Measurements from ENCODE around the gene TARDBP.
A peak's percentile ranks its signal among the peaks of the same experiment; 100 is the strongest.
"Not testable (repeated sequence)": the region's sequence is repeated elsewhere in the genome, so short reads cannot be mapped to it uniquely, and the experiment has no call there.

Gene TARDBP

DNA sequence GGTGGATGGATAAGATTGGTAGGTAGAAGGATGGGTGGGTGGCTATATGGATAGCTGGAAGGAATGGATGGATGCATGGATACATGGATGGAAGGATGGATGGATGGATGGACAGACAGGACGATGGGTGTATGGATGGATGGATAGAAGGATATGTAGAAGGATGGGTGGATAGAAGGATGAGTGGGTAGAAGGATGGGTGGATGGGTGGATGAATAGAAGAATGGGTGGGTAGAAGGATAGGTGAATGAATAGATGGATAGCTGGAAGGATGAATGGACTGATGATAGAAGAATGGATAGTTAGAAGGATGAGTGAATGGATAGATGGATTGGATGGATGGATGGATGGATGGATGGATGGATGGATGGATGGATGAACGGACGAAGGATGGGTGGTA, 29.6 kb downstream of the TARDBP start:
- H3K27me3 Mint-ChIP-seq: no peaks in the 10 kb centered on the region
- no peak overlapping the region for H3K4me3 Mint-ChIP-seq
- no peaks in the 10 kb centered on the region for H3K9me3 Mint-ChIP-seq
- H3K4me1 Mint-ChIP-seq: no peaks in the 10 kb centered on the region
- no peak for ATAC-seq (replicated peaks)
- H3K27ac Mint-ChIP-seq: no peak overlapping the region
- H3K36me3 Mint-ChIP-seq: no peaks in the 10 kb centered on the region
- no peak for DNase-seq

DNA sequence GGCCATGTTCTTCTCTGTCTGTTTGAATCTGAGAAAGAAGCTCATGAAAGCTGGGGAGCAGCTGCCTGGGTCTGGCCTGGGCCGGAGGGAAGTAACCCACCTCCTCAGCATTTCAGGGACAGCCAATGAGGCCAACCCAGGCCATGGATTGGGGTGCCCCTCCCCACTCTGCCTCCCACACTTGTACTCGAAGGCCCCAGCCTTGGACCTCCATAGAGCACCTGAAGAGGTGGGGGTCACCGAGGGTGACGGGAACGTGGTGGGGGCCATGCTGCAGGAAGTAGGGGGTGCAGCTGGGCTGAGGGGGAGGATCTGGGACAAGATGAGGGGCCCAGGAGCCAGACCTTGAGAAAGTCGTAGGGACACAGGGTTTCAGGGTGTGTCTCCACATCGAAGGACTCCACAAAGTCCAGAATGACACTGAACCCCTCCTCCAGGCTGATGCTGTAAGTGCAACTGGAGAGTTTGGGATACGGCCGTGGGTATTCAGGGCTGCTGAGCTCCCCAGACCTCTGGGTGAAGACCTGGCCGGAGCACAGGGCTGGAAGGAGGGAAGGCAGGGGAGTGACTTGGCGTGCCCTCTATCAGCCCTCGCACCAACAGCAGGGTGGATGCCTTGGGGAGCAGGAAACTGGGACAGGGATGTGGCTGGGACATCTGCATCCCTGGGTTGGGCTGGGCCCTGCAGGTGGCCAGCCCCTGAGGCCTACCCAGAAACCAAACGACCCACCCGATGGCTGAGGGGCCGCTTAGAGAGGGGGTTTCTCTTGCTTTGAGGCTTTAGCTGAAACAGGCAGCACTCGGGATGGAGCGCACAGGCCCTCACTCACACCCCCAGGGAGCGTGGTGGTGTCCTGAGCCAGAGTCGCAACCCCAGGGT, 30.8 kb downstream of the TARDBP start:
- ATAC-seq (replicated peaks): no peak

DNA sequence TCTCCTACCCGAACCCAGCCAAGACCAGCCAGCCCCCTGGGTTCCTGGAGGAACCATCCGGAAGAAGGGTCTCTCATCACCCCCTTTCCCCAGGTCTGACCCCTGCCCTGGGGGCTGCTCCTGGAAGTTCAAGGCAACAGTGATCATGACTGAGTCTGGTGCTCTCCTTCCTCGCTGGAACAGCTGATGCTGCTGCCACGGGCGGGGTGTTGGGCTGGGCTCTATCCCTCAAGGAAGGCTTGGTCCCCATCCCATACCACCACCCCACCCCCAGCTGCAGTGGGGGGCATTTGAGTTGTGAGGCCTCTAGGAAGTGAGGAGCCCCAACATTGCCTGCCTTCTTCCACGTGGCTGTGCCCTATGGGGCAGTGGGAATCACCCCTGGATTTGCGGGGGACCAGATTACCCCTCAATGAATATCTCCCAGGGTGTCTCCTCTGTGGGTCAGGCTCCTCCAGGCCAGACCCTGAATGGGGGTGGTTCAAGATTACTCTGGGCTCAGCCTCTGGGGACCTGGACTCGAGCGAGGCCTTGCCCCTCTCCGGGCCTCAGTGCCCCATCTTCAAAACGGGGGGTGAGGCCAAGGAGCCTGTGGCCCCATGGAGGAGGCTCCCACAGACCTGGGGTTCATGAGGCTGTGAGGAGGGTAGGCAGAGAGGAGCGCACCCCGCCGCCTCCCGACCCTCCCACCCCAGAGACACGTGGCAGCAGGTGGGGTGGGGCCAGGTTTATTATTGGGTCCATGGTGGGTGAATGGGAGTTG, 31.8 kb downstream of the TARDBP start:
- Mint-ChIP-seq H3K36me3 (no peaks in the 10 kb centered on the region), H3K27ac (no peak overlapping the region), H3K27me3 (no peaks in the 10 kb centered on the region), H3K4me1 (no peaks in the 10 kb centered on the region), H3K9me3 (no peaks in the 10 kb centered on the region), H3K4me3 (no peak overlapping the region)
- no peak for DNase-seq
- no peak for ATAC-seq (replicated peaks)

More for the DNA sequence above, 30.8 kb downstream of the TARDBP start:
- Mint-ChIP-seq H3K9me3 (no peaks in the 10 kb centered on the region), H3K4me3 (no peak overlapping the region), H3K27ac (no peak overlapping the region), H3K27me3 (no peaks in the 10 kb centered on the region), H3K36me3 (no peaks in the 10 kb centered on the region), H3K4me1 (no peaks in the 10 kb centered on the region)
- no peak for DNase-seq

DNA sequence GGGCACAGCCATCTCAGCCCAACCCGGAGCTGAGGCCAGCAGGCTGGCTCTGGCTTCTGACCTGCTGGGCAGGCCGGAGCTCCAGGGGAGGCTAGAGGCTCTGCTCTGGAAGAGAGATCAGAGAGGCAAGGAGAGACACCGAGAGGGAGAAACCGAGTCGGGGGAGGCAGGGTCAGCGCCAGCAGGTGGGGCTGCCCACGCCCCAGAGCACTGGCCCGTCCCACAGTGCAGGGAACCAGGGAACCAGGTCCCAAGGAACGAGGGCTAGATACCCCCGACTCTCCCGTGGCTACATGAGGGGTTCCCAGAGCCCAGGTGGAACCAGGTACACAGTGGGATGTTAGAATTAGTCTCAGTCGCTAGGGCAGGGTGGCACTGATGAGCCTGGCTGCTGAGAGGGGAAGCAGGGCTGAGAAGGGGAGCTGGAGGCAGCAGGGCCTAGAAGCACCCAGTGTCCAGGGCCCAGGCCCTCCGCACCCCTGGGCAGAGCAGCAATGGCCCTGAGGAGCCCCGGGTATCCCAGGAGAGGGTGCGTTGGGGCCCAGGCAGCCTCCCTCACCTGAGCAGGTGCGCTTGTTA, 32.5 kb downstream of the TARDBP start:
- ATAC-seq (replicated peaks): no peak
- H3K4me3 Mint-ChIP-seq: no peak overlapping the region
- DNase-seq: no peak
- no peaks in the 10 kb centered on the region for H3K4me1 Mint-ChIP-seq
- H3K27ac Mint-ChIP-seq: no peak overlapping the region
- H3K27me3 Mint-ChIP-seq: no peaks in the 10 kb centered on the region
- no peaks in the 10 kb centered on the region for H3K9me3 Mint-ChIP-seq
- H3K36me3 Mint-ChIP-seq: no peaks in the 10 kb centered on the region

DNA sequence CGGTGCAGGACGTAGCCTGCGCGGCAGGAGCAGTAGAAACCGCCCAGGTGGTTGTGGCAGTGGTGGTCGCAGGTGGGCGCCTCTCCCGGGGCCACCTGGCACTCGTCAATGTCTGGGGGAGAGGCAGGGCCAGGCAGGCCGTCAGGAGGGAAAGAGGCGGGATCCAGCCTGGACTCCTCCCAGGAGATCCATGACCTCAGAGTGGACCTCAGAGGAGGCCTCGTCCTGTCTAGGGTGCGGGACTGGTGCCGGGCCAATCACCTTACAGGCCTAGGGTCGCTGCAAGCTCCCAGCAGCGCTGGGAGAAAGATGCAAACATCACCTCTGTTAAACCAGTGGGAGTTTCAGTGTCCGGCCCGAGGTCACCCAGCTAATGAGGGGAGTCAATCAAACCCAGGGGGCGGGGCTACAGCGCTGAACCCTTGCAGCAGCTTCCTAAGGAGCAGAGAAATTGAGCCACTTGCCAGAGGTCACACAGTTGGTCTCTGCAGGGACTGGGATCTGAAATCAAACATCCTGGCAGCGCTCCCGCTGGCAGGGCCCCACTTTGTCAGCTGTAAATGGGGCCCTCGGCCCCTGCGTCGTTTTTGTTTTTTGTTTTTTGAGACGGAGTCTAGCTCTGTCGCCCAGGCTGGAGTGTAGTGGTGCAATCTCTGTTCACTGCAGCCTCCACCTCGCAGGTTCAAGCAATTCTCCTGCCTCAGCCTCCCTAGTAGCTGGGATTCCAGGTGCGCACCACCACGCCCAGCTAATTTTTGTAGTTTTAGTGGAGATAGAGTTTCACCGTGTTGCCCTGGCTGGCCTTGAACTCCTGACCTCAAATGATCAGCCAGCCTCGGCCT, 33.2 kb downstream of the TARDBP start:
- Mint-ChIP-seq H3K36me3 (no peaks in the 10 kb centered on the region), H3K4me1 (no peaks in the 10 kb centered on the region), H3K9me3 (no peaks in the 10 kb centered on the region), H3K27me3 (no peaks in the 10 kb centered on the region), H3K4me3 (no peak overlapping the region), H3K27ac (no peak overlapping the region)
- DNase-seq (no peak), ATAC-seq (replicated peaks) (no peak)

DNA sequence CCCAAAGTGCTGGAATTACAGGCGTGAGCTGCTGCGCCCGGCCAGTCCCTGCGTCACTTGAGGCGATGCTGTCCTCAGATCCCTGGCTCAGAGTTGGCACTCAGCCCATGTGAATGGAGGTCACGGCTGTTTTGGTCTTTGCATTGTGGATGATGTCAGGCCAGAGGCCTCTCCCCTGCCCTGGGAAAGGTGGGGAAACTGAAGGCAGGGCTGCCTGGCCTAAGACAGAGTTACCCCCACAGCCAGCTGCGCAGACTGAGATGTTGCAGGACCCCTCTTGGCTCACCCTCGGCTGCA, 33.8 kb downstream of the TARDBP start:
- no peaks in the 10 kb centered on the region for H3K27me3 Mint-ChIP-seq
- H3K36me3 Mint-ChIP-seq: no peaks in the 10 kb centered on the region
- no peaks in the 10 kb centered on the region for H3K4me1 Mint-ChIP-seq
- ATAC-seq (replicated peaks) (no peak), DNase-seq (no peak)
- H3K9me3 Mint-ChIP-seq: no peaks in the 10 kb centered on the region
- no peak overlapping the region for H3K4me3 Mint-ChIP-seq
- no peak overlapping the region for H3K27ac Mint-ChIP-seq

DNA sequence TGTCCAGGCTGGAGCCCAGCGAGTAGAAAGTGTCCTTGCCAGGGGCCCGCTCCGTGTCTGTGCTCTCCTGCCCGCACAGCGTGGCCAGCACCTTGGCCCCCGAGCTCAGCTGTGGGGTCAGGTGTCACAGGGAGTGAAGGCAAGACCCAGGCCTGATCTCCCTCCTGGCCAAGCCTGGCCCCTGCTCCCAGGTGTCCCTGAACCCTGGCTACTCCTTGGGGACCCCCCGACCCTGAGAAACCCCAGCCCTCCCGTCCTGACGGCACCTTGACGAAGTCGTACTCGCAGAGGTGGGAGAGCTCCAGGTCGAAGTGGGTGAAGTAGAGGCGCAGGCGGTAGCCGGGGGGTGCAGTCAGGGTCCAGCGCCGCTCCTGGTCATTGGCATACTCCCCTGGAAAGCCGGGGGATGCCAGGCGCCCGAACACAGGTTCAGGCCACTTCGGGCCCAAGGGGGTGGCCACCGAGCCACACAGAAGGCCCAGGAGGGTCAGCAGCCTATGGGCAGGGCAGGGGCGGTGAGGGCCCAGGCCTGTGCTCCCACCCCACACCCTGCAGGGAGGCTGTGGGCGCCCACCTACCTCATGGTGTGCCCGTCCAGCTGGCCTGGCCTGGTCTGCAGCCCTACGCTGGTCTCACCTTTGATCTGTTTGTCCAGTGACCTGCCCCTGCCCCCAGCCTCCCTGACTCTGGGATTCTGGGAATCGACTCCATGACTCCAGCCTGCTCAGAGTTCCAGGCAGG, 34.3 kb downstream of the TARDBP start, which contains the start of gene MASP2:
MASP2 (minus strand) TSS at position 615 of the 741 bp plus-strand sequence; CDS start at position 583, 32 bp downstream.
- Mint-ChIP-seq H3K36me3 (no peaks in the 10 kb centered on the region), H3K27ac (no peak within 1 kb of the TSS), H3K4me3 (no peak within 1 kb of the TSS), H3K9me3 (no peaks in the 10 kb centered on the region), H3K4me1 (no peaks in the 10 kb centered on the region), H3K27me3 (no peaks in the 10 kb centered on the region)
- no peak for ATAC-seq (replicated peaks)
- no peak for DNase-seq

DNA sequence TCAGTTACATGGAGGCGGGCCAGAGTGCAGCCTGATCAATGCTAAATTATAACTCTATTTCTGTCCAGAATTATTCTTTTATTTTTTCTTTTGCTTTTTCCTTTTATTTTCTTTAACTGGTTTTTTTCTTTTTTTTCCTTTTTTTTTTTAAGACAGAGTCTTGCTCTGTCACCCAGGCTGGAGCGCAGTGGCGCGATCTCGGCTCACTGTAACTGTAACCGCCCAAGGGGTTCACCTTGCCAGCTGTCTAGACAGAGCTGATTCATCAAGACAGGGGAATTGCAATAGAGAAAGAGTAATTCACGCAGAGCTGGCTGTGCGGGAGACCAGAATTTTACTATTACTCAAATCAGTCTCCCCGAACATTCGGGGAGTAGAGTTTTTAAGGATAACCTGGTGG, 38.7 kb downstream of the TARDBP start:
- not testable (repeated sequence) for DNase-seq; H3K9me3 Mint-ChIP-seq; H3K27me3 Mint-ChIP-seq; ATAC-seq (replicated peaks); H3K4me3 Mint-ChIP-seq; H3K27ac Mint-ChIP-seq
- Mint-ChIP-seq H3K4me1 (peaks cover 5 to 14% of the 10 kb centered on the region in 2 donors), H3K36me3 (peaks cover 9 to 16% of the 10 kb centered on the region in 2 donors)

DNA sequence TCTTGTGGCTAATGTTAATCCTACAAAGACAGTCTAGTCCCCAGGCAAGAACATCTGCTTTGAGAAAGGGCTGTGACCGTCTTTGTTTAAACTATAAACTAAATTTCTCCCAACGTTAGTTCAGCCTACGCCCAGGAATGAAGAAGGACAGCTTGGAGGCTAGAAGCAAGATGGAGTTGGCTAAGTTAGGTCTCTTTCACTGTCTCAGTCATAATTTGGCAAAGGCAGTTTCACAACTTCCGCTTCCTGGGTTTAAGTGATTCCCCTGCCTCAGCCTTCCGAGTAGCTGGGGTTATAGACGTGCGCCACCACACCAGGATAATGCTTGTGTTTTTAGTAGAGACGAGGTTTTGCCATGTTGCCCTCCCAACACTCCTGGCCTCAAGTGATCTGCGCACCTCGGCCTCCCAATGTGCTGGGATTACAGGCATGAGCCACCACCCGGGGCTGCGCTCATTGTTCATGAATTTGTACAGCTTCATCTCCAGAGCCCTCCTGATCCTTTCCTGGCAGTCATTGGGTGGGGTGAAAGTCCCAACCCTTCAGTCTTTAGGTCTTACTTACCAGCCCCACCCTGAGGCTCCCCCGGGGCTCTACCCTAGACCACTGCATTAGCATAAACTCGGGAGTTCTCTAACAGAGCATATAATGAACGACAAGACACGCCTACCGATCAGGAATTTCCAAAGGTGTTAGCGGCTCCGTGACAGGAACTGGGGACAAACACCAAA, 39.5 kb downstream of the TARDBP start:
- Mint-ChIP-seq H3K9me3 (no peaks in the 10 kb centered on the region), H3K36me3 (peaks cover 10 to 22% of the 10 kb centered on the region in 2 donors), H3K4me1 (peaks cover 5 to 14% of the 10 kb centered on the region in 2 donors), H3K27me3 (no peaks in the 10 kb centered on the region), H3K4me3 (no peak overlapping the region), H3K27ac (peak overlapping the region; percentile 47)
- no peak for DNase-seq
- peak in 1 of 2 donors; percentile 39 for ATAC-seq (replicated peaks)

DNA sequence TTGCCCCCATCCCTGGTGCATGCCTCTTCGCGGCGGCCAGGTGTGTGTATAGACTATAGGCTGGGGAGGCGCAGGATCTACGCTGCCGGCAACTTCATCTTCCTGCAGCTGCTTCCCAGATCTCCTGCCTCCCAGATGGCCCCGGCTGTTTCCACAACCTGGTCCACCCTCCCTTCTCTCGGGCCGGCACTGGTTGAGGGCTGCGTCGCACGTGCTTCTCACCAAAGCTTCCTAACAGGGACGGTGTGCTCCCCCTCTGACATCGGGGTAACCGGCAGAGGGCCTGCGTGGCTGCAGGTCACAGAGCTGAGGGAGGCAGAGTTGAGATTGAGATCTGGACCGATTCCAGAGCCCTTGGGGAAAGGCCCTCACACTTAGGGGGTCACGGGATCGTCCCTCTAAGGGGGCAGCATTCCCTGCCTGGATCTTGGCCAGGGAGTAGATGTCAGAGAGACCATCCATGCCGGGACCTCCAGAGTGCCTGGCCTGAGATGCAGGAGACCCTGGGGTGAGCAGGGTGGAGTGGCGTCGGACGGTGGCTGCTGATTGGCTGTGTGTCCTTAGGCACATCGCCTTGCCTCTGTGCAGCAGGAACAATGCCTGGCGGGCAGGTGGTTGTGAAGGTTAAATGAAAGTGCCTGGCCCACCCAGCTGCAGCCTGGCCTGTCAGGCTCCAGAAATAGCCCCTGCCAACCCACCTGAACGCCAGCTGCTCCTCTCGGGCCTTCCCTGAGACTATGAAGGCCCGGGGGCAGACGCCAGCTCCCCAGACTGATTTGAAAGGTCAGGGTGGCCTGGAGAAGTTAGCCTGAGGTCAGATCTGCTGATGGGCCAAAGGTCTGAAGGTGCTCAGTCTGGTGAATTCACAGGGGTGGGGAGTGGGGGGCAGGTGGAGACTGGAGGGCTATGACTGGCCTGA, 40.6 kb downstream of the TARDBP start:
- no peaks in the 10 kb centered on the region for H3K9me3 Mint-ChIP-seq
- no peak for DNase-seq
- H3K4me1 Mint-ChIP-seq: peaks cover 7 to 22% of the 10 kb centered on the region in 2 donors
- H3K27me3 Mint-ChIP-seq: no peaks in the 10 kb centered on the region
- ATAC-seq (replicated peaks): peak; percentile 32 to 49
- peak overlapping the region; percentile 22 for H3K27ac Mint-ChIP-seq
- peak overlapping the region in 1 of 2 donors; percentile 36 for H3K4me3 Mint-ChIP-seq
- peaks cover 16 to 30% of the 10 kb centered on the region in 2 donors for H3K36me3 Mint-ChIP-seq

DNA sequence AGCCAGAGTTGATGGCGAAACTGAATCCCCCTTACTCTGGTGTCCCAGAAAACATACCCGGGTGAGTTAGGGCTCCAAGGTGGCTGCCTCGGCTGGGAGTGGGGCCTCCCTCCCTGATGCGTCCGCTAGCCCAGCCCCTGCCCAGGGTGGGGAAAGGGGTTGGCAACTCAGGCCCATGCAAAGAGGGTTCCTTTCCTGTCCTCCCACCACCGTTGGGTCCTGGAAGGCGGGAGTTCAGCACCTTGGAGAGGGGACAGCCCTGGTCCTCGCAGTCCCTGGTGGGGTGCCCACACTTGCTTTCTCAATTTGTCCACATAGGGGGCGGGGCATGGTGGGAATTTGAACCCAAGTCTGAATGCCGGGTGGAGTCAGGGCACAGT, 41.3 kb downstream of the TARDBP start:
- Mint-ChIP-seq H3K9me3 (no peaks in the 10 kb centered on the region), H3K4me1 (peaks cover 10 to 26% of the 10 kb centered on the region in 2 donors), H3K36me3 (peaks cover 19 to 34% of the 10 kb centered on the region in 2 donors), H3K4me3 (no peak overlapping the region), H3K27ac (no peak overlapping the region), H3K27me3 (no peaks in the 10 kb centered on the region)
- no peak for DNase-seq
- peak; percentile 3 to 6 for ATAC-seq (replicated peaks)

DNA sequence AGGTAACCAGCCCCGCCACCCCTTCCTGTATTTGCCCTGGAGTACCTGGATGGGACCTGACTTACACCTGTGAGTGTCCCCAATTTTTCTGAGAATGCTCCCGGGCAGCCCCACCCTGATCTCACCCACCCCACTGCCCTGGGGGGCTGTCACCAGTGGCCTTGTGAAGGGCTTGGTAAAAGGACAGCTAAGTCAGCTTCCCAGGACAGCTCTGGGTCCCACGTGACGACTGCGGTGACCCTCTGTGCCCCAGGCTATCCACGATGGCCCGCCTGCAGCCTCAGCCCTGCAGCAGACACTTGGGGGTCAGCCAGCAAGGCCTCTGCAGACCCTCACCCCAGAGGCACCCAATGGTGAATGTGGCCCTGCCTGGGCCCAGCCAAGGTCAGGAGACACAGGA, 41.7 kb downstream of the TARDBP start:
- Mint-ChIP-seq H3K4me3 (no peak overlapping the region), H3K9me3 (no peaks in the 10 kb centered on the region), H3K4me1 (peaks cover 14 to 31% of the 10 kb centered on the region in 2 donors), H3K36me3 (peaks cover 24 to 38% of the 10 kb centered on the region in 2 donors), H3K27ac (no peak overlapping the region), H3K27me3 (no peaks in the 10 kb centered on the region)
- DNase-seq (no peak), ATAC-seq (replicated peaks) (no peak)

All from stimulated activated naive B cell treated with anti-CD40 and anti-IgM and Interleukin-4, amounts not matched to agents 10 μg/mL and 1 μg/mL and 100 μg/mL, for 72 hours (primary cell).